T-cell (primary cell): ENCODE measurements around the gene SLC16A12. TPM values are rescaled to one million over a fixed set of nuclear protein-coding genes. Genes with fewer than 3 reads are reported as not detected.
"Not testable (repeated sequence)": the region's sequence is repeated elsewhere in the genome, so short reads cannot be mapped to it uniquely, and the experiment has no call there.

Source experiments
- ATAC-seq, 4 experiments: fragments of 200-7000 bp in 3 of 4; fragments of 150-1000 bp in 1 of 4; cut with Tn5 transposase; replicated peaks in 1 of 4; 1 replicate in 3 of 4; 2 replicates in 1 of 4; pipeline ENCODE4 v1.10.0; 2021; ENCODE audit warnings: moderate library complexity in 3 of 4, mild to moderate bottlenecking in 2 of 4, moderate number of reproducible peaks in 1 of 4
- CTCF ChIA-PET, 2 donors: fragments of 300-600 bp; sonication (Branson Sonifier 250); formaldehyde crosslinking; loops; one replicate each; lab custom pipeline; 2022; ENCODE audit warnings: antibody characterized with exemption in 2 of 2; lab: Charles Lee
- POLR2A ChIA-PET, 2 donors: fragments of 300-600 bp; sonication (Branson Sonifier 250); formaldehyde crosslinking; loops; one replicate each; lab custom pipeline; 2022; ENCODE audit warnings: antibody characterized with exemption in 2 of 2; lab: Charles Lee
- DNase-seq, 35 experiments: peaks; one replicate each; pipeline versions ENCODE4 v3.0.0 to v3.0.0-alpha.2; 2013 to 2023
- H3K27ac ChIP-seq: one replicate; pipeline ENCODE4 v1.5.1; 2013; ENCODE audit warnings: low read length
- H3K27me3 ChIP-seq, 2 experiments: replicated peaks in 1 of 2; 1 replicate in 1 of 2; 2 replicates in 1 of 2; pipeline versions ENCODE4 v1.6.1 to v1.7.0; 2013; ENCODE audit warnings: low read length in 1 of 2, mixed read lengths in 1 of 2; ENCODE audit not compliant: control insufficient read depth in 2 of 2, insufficient read depth in 2 of 2; ENCODE audit errors: extremely low read depth in 1 of 2
- H3K36me3 ChIP-seq, 2 donors: 1 replicate in 1 of 2; 2 replicates in 1 of 2; pipeline versions ENCODE4 v1.6.1 to v1.7.0; 2013; ENCODE audit warnings: low read length in 1 of 2; ENCODE audit not compliant: control insufficient read depth in 2 of 2, insufficient read depth in 1 of 2; ENCODE audit errors: extremely low read depth in 1 of 2
- H3K4me1 ChIP-seq, 2 experiments: 1 replicate in 1 of 2; 2 replicates in 1 of 2; pipeline versions ENCODE4 v1.6.1 to v1.7.0; 2013; ENCODE audit warnings: low read length in 2 of 2, mixed read lengths in 1 of 2; ENCODE audit not compliant: insufficient read depth in 2 of 2, control insufficient read depth in 1 of 2; ENCODE audit errors: extremely low read depth in 1 of 2
- H3K4me3 ChIP-seq, 2 donors: 1 replicate in 1 of 2; 2 replicates in 1 of 2; pipeline versions ENCODE4 v1.5.1 to v1.7.0; 2013; ENCODE audit warnings: mild to moderate bottlenecking in 2 of 2, low read length in 1 of 2, moderate library complexity in 1 of 2; ENCODE audit not compliant: control insufficient read depth in 1 of 2; ENCODE audit errors: extremely low read depth in 1 of 2
- H3K9me3 ChIP-seq: 2 replicates; pipeline ENCODE4 v1.7.0; 2013
- H3K27ac Mint-ChIP-seq, 2 donors: one replicate each; pipeline ENCODE4 v1.8.0; 2020 to 2021; ENCODE audit warnings: mild to moderate bottlenecking in 2 of 2, mixed read lengths in 2 of 2
- H3K27me3 Mint-ChIP-seq, 2 donors: one replicate each; pipeline ENCODE4 v1.8.0; 2021 to 2022; ENCODE audit warnings: mixed read lengths in 2 of 2
- H3K36me3 Mint-ChIP-seq: one replicate; pipeline ENCODE4 v1.8.0; 2021; ENCODE audit warnings: mixed read lengths
- H3K4me1 Mint-ChIP-seq, 3 donors: one replicate each; pipeline ENCODE4 v1.8.0; 2020 to 2022; ENCODE audit warnings: mixed read lengths in 3 of 3, mild to moderate bottlenecking in 1 of 3
- H3K4me3 Mint-ChIP-seq, 3 donors: one replicate each; pipeline ENCODE4 v1.8.0; 2020 to 2022; ENCODE audit warnings: mild to moderate bottlenecking in 3 of 3, mixed read lengths in 3 of 3, moderate library complexity in 3 of 3
- H3K9me3 Mint-ChIP-seq, 3 donors: one replicate each; pipeline ENCODE4 v1.8.0; 2020 to 2022; ENCODE audit warnings: mixed read lengths in 3 of 3
- WGBS: methylation state at CpG from one replicate; pipeline ENCODE4 v1.1.5; 2013; ENCODE audit warnings: missing lambda C conversion rate; ENCODE audit not compliant: insufficient coverage; 5-methylcytosine and 5-hydroxymethylcytosine counted together
- total RNA-seq, 35 experiments: library from RNA in 6 of 35; stranded (reverse) in 6 of 35; fragments of 120-200 nt in 1 of 35; gene quantifications; one replicate each; pipeline versions ENCODE4 v1.2.1 to v1.2.4 and lab custom pipeline; 2013 to 2026

SLC16A12 gene
- total RNA-seq, 5 donors from 2014 or later (not counting 1 experiment from before 2014, with no cell fraction given), result not detected

- H3K27ac ChIP-seq, H3K9me3 Mint-ChIP-seq, H3K4me3 ChIP-seq, H3K4me1 ChIP-seq, H3K4me1 Mint-ChIP-seq, CTCF ChIA-PET, H3K4me3 Mint-ChIP-seq, ATAC-seq, DNase-seq, H3K36me3 Mint-ChIP-seq, H3K27ac Mint-ChIP-seq, POLR2A ChIA-PET, H3K27me3 ChIP-seq, H3K9me3 ChIP-seq, H3K36me3 ChIP-seq: not testable (repeated sequence)
- WGBS, result 90% methylated on average over 1 of the region's 7 CpGs
- peaks cover 7 to 15% of the 10 kb centered on the region in 2 donors for H3K27me3 Mint-ChIP-seq
These were observed 90.6 kb downstream of the SLC16A12 start for GRCh38 chr10:89444819-89445218.

- Mint-ChIP-seq H3K27ac (no peak overlapping the region), H3K36me3 (no peaks in the 10 kb centered on the region), H3K4me3 (no peak overlapping the region), H3K9me3 (peaks cover 0 to 5% (median 3%) of the 10 kb centered on the region in 3 donors), H3K4me1 (no peaks in the 10 kb centered on the region), H3K27me3 (peaks cover 17 to 26% of the 10 kb centered on the region in 2 donors)
- ATAC-seq, result no peak
- no peak overlapping the region for H3K27ac ChIP-seq
- H3K4me3 ChIP-seq, result no peak overlapping the region
- ChIA-PET POLR2A (no interaction called here), CTCF (interaction anchor here in 1 of 2 donors (0.6 kb wide), 1 partner anchor 69 kb away, joined by 7 read pairs; no protein-coding TSS in a partner anchor)
- H3K9me3 ChIP-seq, result no peaks in the 10 kb centered on the region
- no CpG with 5 or more reads among the region's 1 CpG for WGBS
- peaks cover 0 to 9% of the 10 kb centered on the region in 2 experiments for H3K27me3 ChIP-seq
- no peaks in the 10 kb centered on the region for H3K4me1 ChIP-seq
- no peaks in the 10 kb centered on the region for H3K36me3 ChIP-seq
- DNase-seq, result no peak
These were observed 93.1 kb downstream of the SLC16A12 start for GRCh38 chr10:89442289-89442688.

- WGBS, result no CpG with 5 or more reads among the region's 4 CpGs
- Histone ChIP-seq H3K36me3 (no peaks in the 10 kb centered on the region), H3K27me3 (peaks cover 0 to 9% of the 10 kb centered on the region in 2 experiments), H3K9me3 (no peaks in the 10 kb centered on the region), H3K4me3 (no peak overlapping the region), H3K27ac (no peak overlapping the region), H3K4me1 (no peaks in the 10 kb centered on the region)
- no peak for DNase-seq
- Mint-ChIP-seq H3K27me3 (peaks cover 25 to 27% of the 10 kb centered on the region in 2 donors), H3K36me3 (no peaks in the 10 kb centered on the region), H3K4me1 (no peaks in the 10 kb centered on the region), H3K4me3 (no peak overlapping the region), H3K9me3 (no peaks in the 10 kb centered on the region), H3K27ac (no peak overlapping the region)
- POLR2A ChIA-PET, result no interaction called here
- no peak for ATAC-seq
- CTCF ChIA-PET, result no interaction called here
These were observed 95.0 kb downstream of the SLC16A12 start for GRCh38 chr10:89440226-89441009.

GRCh38 chr10:89438525-89438924 lies 96.9 kb downstream of the SLC16A12 start:
- Mint-ChIP-seq H3K27ac (no peak overlapping the region), H3K4me1 (no peaks in the 10 kb centered on the region), H3K9me3 (no peaks in the 10 kb centered on the region), H3K27me3 (peaks cover 32 to 37% of the 10 kb centered on the region in 2 donors), H3K36me3 (no peaks in the 10 kb centered on the region), H3K4me3 (no peak overlapping the region)
- Histone ChIP-seq H3K9me3 (no peaks in the 10 kb centered on the region), H3K27me3 (no peaks in the 10 kb centered on the region), H3K4me1 (no peaks in the 10 kb centered on the region), H3K36me3 (no peaks in the 10 kb centered on the region), H3K4me3 (no peak overlapping the region), H3K27ac (no peak overlapping the region)
- WGBS, result 96% methylated on average over 4 of the region's 4 CpGs
- no peak for ATAC-seq
- POLR2A ChIA-PET, result no interaction called here
- DNase-seq, result no peak
- CTCF ChIA-PET, result no interaction called here

GRCh38 chr10:89431977-89432376 lies 103.4 kb downstream of the SLC16A12 start:
- Histone ChIP-seq H3K9me3 (no peaks in the 10 kb centered on the region), H3K36me3 (no peaks in the 10 kb centered on the region), H3K27me3 (no peaks in the 10 kb centered on the region), H3K4me1 (no peaks in the 10 kb centered on the region), H3K4me3 (no peak overlapping the region), H3K27ac (no peak overlapping the region)
- H3K4me3 Mint-ChIP-seq, result no peak overlapping the region
- no peak overlapping the region for H3K27ac Mint-ChIP-seq
- CTCF ChIA-PET, result no interaction called here
- POLR2A ChIA-PET, result interaction anchor here in 1 of 2 donors (0.6 kb wide), 1 partner anchor 68 kb away, joined by 8 read pairs; no protein-coding TSS in a partner anchor
- no peaks in the 10 kb centered on the region for H3K9me3 Mint-ChIP-seq
- H3K4me1 Mint-ChIP-seq, result no peaks in the 10 kb centered on the region
- H3K27me3 Mint-ChIP-seq, result peaks cover 16 to 19% of the 10 kb centered on the region in 2 donors
- DNase-seq (no peak), ATAC-seq (no peak)
- no peaks in the 10 kb centered on the region for H3K36me3 Mint-ChIP-seq
- no CpG with 5 or more reads among the region's 3 CpGs for WGBS

- no peaks in the 10 kb centered on the region for H3K27me3 Mint-ChIP-seq
- ATAC-seq, result no peak
- ChIA-PET CTCF (interaction anchor here (0.6 to 1.2 kb wide), 3 partner anchors 10 kb away, joined by 3 read pairs; no protein-coding TSS in a partner anchor), POLR2A (interaction anchor here in 1 of 2 donors (0.6 kb wide), 1 partner anchor 73 kb away, joined by 7 read pairs; no protein-coding TSS in a partner anchor)
- Histone ChIP-seq H3K36me3 (no peaks in the 10 kb centered on the region), H3K4me3 (no peak overlapping the region), H3K9me3 (no peaks in the 10 kb centered on the region), H3K4me1 (no peaks in the 10 kb centered on the region), H3K27me3 (no peaks in the 10 kb centered on the region), H3K27ac (no peak overlapping the region)
- WGBS, result no CpG with 5 or more reads among the region's 1 CpG
- DNase-seq, result no peak
- no peaks in the 10 kb centered on the region for H3K4me1 Mint-ChIP-seq
- H3K36me3 Mint-ChIP-seq, result no peaks in the 10 kb centered on the region
- no peaks in the 10 kb centered on the region for H3K9me3 Mint-ChIP-seq
- no peak overlapping the region for H3K27ac Mint-ChIP-seq
- no peak overlapping the region for H3K4me3 Mint-ChIP-seq
These were observed 106.5 kb downstream of the SLC16A12 start for GRCh38 chr10:89428877-89429276.
